Panc1 (cell line): ENCODE data around the gene DFFA. TPM values are rescaled to one million over a fixed set of nuclear protein-coding genes. Genes with fewer than 3 reads are reported as not detected.
"Not testable (repeated sequence)": the region's sequence is repeated elsewhere in the genome, so short reads cannot be mapped to it uniquely, and the experiment has no call there.

Experiments
- ATAC-seq: fragments of 200-7000 bp; cut with Tn5 transposase; 2 replicates; pipeline ENCODE4 v1.9.1; 2020; ENCODE audit warnings: mild to moderate bottlenecking, moderate library complexity
- BruUV-seq: library from RNA; stranded (reverse); fragments of 400-500 nt; replicated peaks from 2 replicates; lab custom pipeline; 2021; lab: Mats Ljungman, UMichigan
- CTCF ChIA-PET: fragments of 300-600 bp; sonication (Branson Sonifier 250); formaldehyde crosslinking; loops from one replicate; lab custom pipeline; 2022; ENCODE audit warnings: antibody characterized with exemption; lab: Charles Lee
- POLR2A ChIA-PET: fragments of 300-600 bp; sonication (Branson Sonifier 250); formaldehyde crosslinking; loops from one replicate; lab custom pipeline; 2022; ENCODE audit warnings: antibody characterized with exemption; lab: Charles Lee
- DNase-seq: peaks from one replicate; pipeline ENCODE4 v3.0.0-alpha.2; 2010; ENCODE audit warnings: low read depth, low spot score
- H3K27ac ChIP-seq: 2 replicates; pipeline ENCODE4 v1.5.1; 2011; ENCODE audit warnings: mild to moderate bottlenecking, low read length, inconsistent platforms
- H3K27me3 ChIP-seq: fragments of 200-500 bp; sonication (Bioruptor generic); 2 replicates; pipeline ENCODE4 v1.6.0; 2014; ENCODE audit warnings: low read length, inconsistent platforms; ENCODE audit not compliant: control insufficient read depth, insufficient read depth
- H3K36me3 ChIP-seq: fragments of 200-500 bp; sonication (Bioruptor generic); 2 replicates; pipeline ENCODE4 v1.5.1; 2014; ENCODE audit warnings: inconsistent platforms, mild to moderate bottlenecking, low read length, moderate library complexity; ENCODE audit not compliant: control insufficient read depth, insufficient read depth
- H3K4me1 ChIP-seq: 2 replicates; pipeline ENCODE4 v1.5.1; 2011; ENCODE audit warnings: inconsistent platforms, mild to moderate bottlenecking, low read length, moderate library complexity; ENCODE audit not compliant: control insufficient read depth, insufficient read depth
- H3K4me3 ChIP-seq, 2 experiments: 2 replicates each; pipeline ENCODE4 v1.5.1; 2011 to 2012; ENCODE audit warnings: low read depth in 2 of 2, low read length in 2 of 2, mild to moderate bottlenecking in 2 of 2, inconsistent platforms in 1 of 2, moderate library complexity in 1 of 2
- H3K9me3 ChIP-seq: fragments of 200-500 bp; sonication (Bioruptor generic); 2 replicates; pipeline ENCODE4 v1.5.1; 2014; ENCODE audit warnings: low read depth, mild to moderate bottlenecking, inconsistent platforms, low read length, moderate library complexity; ENCODE audit not compliant: control insufficient read depth, insufficient read depth
- POLR2AphosphoS5 ChIP-seq: IDR thresholded peaks from 2 replicates; pipeline ENCODE4 v1.6.1; 2012; ENCODE audit warnings: mild to moderate bottlenecking, low read depth, low read length, moderate library complexity
- SIN3A ChIP-seq: IDR thresholded peaks from 2 replicates; pipeline ENCODE4 v1.6.1; 2012; ENCODE audit warnings: low read depth, mild to moderate bottlenecking, low read length, moderate library complexity, borderline replicate concordance; ENCODE audit not compliant: insufficient read depth
- TCF7L2 ChIP-seq: IDR thresholded peaks from 2 replicates; pipeline ENCODE4 v1.6.1; 2011; ENCODE audit warnings: mild to moderate bottlenecking, low read depth, low read length, inconsistent platforms
- in situ Hi-C: cut with HindIII; loops from 2 replicates; pipeline ENCODE4 v1.10.0; 2016; ENCODE audit warnings: low sequenced_read_pairs, low pct_unique_long_range_greater_than_20kb
- intact Hi-C: fragments of 100-400 bp; cut with micrococcal nuclease; formaldehyde crosslinking; loops from one replicate; pipeline ENCODE4 v1.10.0; 2022; ENCODE audit not compliant: unreplicated experiment
- total RNA-seq: library from RNA; stranded (reverse); gene quantifications from one replicate; pipeline ENCODE4 v1.2.1, GENCODE V29; 2021; ENCODE audit not compliant: unreplicated experiment
- TF ChIP-seq, protein P1 (sequence below), 2 experiments: IDR thresholded peaks; 2 replicates each; pipeline ENCODE4 v1.6.1; 2011 to 2012; ENCODE audit warnings: low read depth in 2 of 2, control low read depth in 1 of 2, low read length in 1 of 2, mild to moderate bottlenecking in 1 of 2, moderate library complexity in 1 of 2; ENCODE audit not compliant: insufficient read depth in 1 of 2
- TF ChIP-seq, protein P2 (sequence below): fragments of 450-650 bp; IDR thresholded peaks from 2 replicates; pipeline ENCODE4 v1.5.1; 2017; ENCODE audit warnings: mild to moderate bottlenecking

DFFA gene
- total RNA-seq, 1 experiment from 2014 or later = 68.1 TPM

DNA sequence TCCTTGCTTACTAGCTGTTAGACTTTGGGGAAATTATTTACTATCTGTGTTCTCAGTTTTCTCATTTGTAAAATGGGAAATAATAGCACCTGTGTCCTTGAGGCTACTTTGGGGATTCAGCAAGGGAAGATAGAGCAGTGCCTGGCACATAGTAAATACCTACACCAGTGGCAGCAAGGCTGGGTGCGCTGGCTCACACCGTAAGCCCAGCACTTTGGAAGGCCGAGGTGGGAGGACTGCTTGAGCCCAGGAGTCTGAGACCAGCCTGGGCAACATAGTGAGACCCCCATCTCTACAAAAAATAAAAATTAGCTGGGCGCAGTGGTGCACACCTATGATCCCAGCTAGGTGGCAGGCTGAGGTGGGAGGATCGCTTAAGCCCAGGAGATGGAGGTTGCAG lies 50.7 kb downstream of the DFFA start:
- BruUV-seq = no TSS peak
- H3K9me3 ChIP-seq = no peaks in the 10 kb centered on the region
- H3K27me3 ChIP-seq = no peaks in the 10 kb centered on the region
- no peak overlapping the region for H3K27ac ChIP-seq
- intact Hi-C loops (no loop called here), in situ Hi-C loops (no loop called here)
- peaks cover 5% of the 10 kb centered on the region; the same call in 1 of the 2 replicates for H3K36me3 ChIP-seq
- CTCF ChIA-PET = no interaction called here
- TF ChIP-seq, protein P1, sequence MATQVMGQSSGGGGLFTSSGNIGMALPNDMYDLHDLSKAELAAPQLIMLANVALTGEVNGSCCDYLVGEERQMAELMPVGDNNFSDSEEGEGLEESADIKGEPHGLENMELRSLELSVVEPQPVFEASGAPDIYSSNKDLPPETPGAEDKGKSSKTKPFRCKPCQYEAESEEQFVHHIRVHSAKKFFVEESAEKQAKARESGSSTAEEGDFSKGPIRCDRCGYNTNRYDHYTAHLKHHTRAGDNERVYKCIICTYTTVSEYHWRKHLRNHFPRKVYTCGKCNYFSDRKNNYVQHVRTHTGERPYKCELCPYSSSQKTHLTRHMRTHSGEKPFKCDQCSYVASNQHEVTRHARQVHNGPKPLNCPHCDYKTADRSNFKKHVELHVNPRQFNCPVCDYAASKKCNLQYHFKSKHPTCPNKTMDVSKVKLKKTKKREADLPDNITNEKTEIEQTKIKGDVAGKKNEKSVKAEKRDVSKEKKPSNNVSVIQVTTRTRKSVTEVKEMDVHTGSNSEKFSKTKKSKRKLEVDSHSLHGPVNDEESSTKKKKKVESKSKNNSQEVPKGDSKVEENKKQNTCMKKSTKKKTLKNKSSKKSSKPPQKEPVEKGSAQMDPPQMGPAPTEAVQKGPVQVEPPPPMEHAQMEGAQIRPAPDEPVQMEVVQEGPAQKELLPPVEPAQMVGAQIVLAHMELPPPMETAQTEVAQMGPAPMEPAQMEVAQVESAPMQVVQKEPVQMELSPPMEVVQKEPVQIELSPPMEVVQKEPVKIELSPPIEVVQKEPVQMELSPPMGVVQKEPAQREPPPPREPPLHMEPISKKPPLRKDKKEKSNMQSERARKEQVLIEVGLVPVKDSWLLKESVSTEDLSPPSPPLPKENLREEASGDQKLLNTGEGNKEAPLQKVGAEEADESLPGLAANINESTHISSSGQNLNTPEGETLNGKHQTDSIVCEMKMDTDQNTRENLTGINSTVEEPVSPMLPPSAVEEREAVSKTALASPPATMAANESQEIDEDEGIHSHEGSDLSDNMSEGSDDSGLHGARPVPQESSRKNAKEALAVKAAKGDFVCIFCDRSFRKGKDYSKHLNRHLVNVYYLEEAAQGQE (IDR thresholded peaks at IDR 0.05; ENCODE audit: insufficient read depth in 1 of 2, low read depth in 2 of 2, low read length in 1 of 2) = no peak
- TF ChIP-seq, protein P2, sequence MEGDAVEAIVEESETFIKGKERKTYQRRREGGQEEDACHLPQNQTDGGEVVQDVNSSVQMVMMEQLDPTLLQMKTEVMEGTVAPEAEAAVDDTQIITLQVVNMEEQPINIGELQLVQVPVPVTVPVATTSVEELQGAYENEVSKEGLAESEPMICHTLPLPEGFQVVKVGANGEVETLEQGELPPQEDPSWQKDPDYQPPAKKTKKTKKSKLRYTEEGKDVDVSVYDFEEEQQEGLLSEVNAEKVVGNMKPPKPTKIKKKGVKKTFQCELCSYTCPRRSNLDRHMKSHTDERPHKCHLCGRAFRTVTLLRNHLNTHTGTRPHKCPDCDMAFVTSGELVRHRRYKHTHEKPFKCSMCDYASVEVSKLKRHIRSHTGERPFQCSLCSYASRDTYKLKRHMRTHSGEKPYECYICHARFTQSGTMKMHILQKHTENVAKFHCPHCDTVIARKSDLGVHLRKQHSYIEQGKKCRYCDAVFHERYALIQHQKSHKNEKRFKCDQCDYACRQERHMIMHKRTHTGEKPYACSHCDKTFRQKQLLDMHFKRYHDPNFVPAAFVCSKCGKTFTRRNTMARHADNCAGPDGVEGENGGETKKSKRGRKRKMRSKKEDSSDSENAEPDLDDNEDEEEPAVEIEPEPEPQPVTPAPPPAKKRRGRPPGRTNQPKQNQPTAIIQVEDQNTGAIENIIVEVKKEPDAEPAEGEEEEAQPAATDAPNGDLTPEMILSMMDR = no peak
- no peak for TF ChIP-seq POLR2AphosphoS5
- no peak for TF ChIP-seq SIN3A
- TF ChIP-seq TCF7L2 = no peak
- no peak overlapping the region for H3K4me3 ChIP-seq
- POLR2A ChIA-PET = no interaction called here
- H3K4me1 ChIP-seq = no peaks in the 10 kb centered on the region
- ATAC-seq (no peak), DNase-seq (no peak)

DNA sequence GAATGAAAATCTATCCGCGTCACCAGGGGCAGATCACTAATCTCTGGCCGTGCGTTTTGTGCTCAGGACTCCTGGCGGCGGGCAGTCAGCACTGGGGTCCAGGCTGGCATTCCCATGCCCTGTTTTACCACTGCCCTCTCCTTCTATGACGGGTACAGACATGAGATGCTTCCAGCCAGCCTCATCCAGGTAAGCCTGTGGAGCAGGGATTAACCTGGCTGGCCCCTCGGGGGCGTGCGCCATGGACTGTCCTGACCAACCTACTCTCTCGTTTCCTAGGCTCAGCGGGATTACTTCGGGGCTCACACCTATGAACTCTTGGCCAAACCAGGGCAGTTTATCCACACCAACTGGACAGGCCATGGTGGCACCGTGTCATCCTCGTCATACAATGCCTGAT lies 53.0 kb downstream of the DFFA start:
- DNase-seq = no peak
- no peak for ATAC-seq
- Histone ChIP-seq H3K4me3 (no peak overlapping the region), H3K27ac (no peak overlapping the region), H3K27me3 (no peaks in the 10 kb centered on the region), H3K36me3 (peaks cover 14% of the 10 kb centered on the region), H3K4me1 (no peaks in the 10 kb centered on the region), H3K9me3 (no peaks in the 10 kb centered on the region)
- intact Hi-C loops (no loop called here), in situ Hi-C loops (no loop called here)
- BruUV-seq = no TSS peak
- CTCF ChIA-PET = no interaction called here
- TF ChIP-seq, protein P2 = no peak
- TF ChIP-seq SIN3A = no peak
- TF ChIP-seq, protein P1 (IDR thresholded peaks at IDR 0.05; ENCODE audit: insufficient read depth in 1 of 2, low read depth in 2 of 2, low read length in 1 of 2) = no peak
- TF ChIP-seq POLR2AphosphoS5 = no peak
- TF ChIP-seq TCF7L2 = no peak
- POLR2A ChIA-PET = no interaction called here

DNA sequence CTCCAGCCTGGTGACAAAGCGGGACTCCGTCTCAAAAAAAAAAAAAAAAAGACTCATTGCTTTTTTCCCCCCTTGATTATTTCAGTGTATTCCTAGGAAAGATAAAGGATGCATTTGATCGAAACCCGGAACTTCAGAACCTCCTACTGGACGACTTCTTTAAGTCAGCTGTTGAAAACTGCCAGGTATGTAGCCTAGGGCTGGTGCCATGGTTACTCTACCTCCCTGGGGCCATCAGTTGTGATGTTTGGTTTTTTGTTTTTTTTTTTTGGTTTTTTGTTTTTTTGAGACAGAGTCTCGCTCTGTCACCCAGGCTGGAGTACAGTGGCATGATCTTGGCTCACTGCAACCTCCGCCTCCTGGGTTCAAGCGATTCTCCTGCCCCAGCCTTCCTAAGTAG lies 53.6 kb downstream of the DFFA start:
- CTCF ChIA-PET, in situ Hi-C loops, intact Hi-C loops, ATAC-seq, DNase-seq, H3K4me1 ChIP-seq, H3K27ac ChIP-seq, H3K4me3 ChIP-seq, H3K9me3 ChIP-seq, POLR2A ChIA-PET, H3K27me3 ChIP-seq, BruUV-seq: not testable (repeated sequence)
- H3K36me3 ChIP-seq = peaks cover 14% of the 10 kb centered on the region

DNA sequence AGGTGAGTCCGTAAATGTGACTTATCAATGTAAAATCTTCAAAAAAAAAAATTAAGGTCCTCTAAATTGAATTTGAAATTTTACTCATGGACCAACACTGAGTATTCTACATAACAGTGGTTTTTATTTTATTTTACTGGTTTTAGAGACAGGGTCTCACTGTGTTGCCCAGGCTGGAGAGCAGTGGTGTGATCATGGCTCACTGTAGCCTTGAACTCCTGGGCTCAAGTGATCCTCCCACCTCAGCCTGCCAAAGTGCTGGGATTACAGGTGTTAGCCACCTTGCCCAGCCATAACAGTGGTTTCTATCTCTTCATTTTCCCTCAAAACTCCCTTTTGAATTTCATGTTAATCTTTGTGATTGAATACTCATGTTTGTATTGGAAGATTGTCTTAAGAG lies 56.4 kb downstream of the DFFA start:
- H3K4me1 ChIP-seq, POLR2A ChIA-PET: not testable (repeated sequence)

More for the DNA sequence above, 56.4 kb downstream of the DFFA start:
- BruUV-seq, in situ Hi-C loops, H3K27ac ChIP-seq, H3K27me3 ChIP-seq, intact Hi-C loops, ATAC-seq, H3K4me3 ChIP-seq, DNase-seq, H3K9me3 ChIP-seq: not testable (repeated sequence)
- H3K36me3 ChIP-seq = peaks cover 23% of the 10 kb centered on the region
- CTCF ChIA-PET = interaction anchor here (0.7 kb wide), 1 partner anchor 39 kb away, joined by 3 read pairs; no protein-coding TSS in a partner anchor
